Activated T-cell treated with anti-CD3 and anti-CD28 coated beads, Interleukin-2, amount 50 U/mL, for 48 hours (primary cell): Measurements from ENCODE around the gene BNIPL.

ENCODE experiments used
- DNase-seq, 2 experiments: peaks; one replicate each; pipeline ENCODE4 v3.0.0-alpha.2; 2020

Gene BNIPL

GRCh38 chr1:151010346-151010726 is 26.1 kb upstream of the BNIPL start:
- no peak for DNase-seq

- DNase-seq = no peak
These were observed 25.1 kb upstream of the BNIPL start for GRCh38 chr1:151011154-151011850.

- no peak for DNase-seq
These were observed 23.5 kb upstream of the BNIPL start for GRCh38 chr1:151012684-151013471.

- DNase-seq = no peak
These were observed 22.9 kb upstream of the BNIPL start for GRCh38 chr1:151013518-151013917.

- DNase-seq = peak; percentile 85 to 88
These were observed 11.7 kb upstream of the BNIPL start for GRCh38 chr1:151024540-151025146.

GRCh38 chr1:151026460-151026859 is 9.9 kb upstream of the BNIPL start:
- DNase-seq = no peak

- no peak for DNase-seq
These were observed 4.2 kb upstream of the BNIPL start for GRCh38 chr1:151032164-151032563.

GRCh38 chr1:151035167-151035566 is 1.2 kb upstream of the BNIPL start:
- no peak for DNase-seq

- DNase-seq = no peak
These were observed 646 bp downstream of the BNIPL start for GRCh38 chr1:151037032-151037431.

- no peak for DNase-seq
These were observed 3.1 kb downstream of the BNIPL start for GRCh38 chr1:151039521-151039920.

- no peak for DNase-seq
These were observed 6.8 kb downstream of the BNIPL start for GRCh38 chr1:151043163-151043562.

GRCh38 chr1:151047591-151047924 is 11.2 kb downstream of the BNIPL start, which contains the start of gene C1orf56:
C1orf56 (plus strand) TSS chr1:151047751; CDS start chr1:151047848, 97 bp downstream.
- DNase-seq = peak; percentile 70 to 74

- peak; percentile 75 to 79 for DNase-seq
These were observed 11.7 kb downstream of the BNIPL start for GRCh38 chr1:151047925-151048644.

GRCh38 chr1:151048645-151049032 is 12.3 kb downstream of the BNIPL start:
- no peak for DNase-seq

GRCh38 chr1:151049458-151049857 is 13.1 kb downstream of the BNIPL start:
- no peak for DNase-seq

- DNase-seq = no peak
These were observed 13.8 kb downstream of the BNIPL start for GRCh38 chr1:151050051-151050688.

- no peak for DNase-seq
These were observed 15.1 kb downstream of the BNIPL start for GRCh38 chr1:151051356-151052009.

- DNase-seq = no peak
These were observed 18.7 kb downstream of the BNIPL start for GRCh38 chr1:151054971-151055547.

GRCh38 chr1:151055581-151055980 is 19.2 kb downstream of the BNIPL start:
- no peak for DNase-seq

- DNase-seq = no peak
These were observed 19.8 kb downstream of the BNIPL start for GRCh38 chr1:151056149-151056548.

GRCh38 chr1:151058692-151059091 is 22.3 kb downstream of the BNIPL start:
- peak; percentile 44 to 47 for DNase-seq
